ENCODE measurements around the gene SRSF12.

GRCh38 chr6:89069536-89070163, 48.2 kb downstream of the SRSF12 start:
- TF ChIP-seq CTCF (IDR thresholded peaks at IDR 0.05) (no peak), POLR2A (IDR thresholded peaks at IDR 0.05) (no peak), POLR2AphosphoS5 (IDR thresholded peaks at IDR 0.05) (no peak)
